GM23248 (cell line): ENCODE measurements around the gene ALPK3. TPM values are rescaled to one million over a fixed set of nuclear protein-coding genes. Genes with fewer than 3 reads are reported as not detected.

ENCODE experiments used
- DNase-seq: peaks from one replicate; pipeline ENCODE4 v3.0.0-alpha.2; 2015
- H2AFZ ChIP-seq: fragments of 200-600 bp; sonication (generic); 2 replicates; pipeline ENCODE4 v1.6.1; 2016; ENCODE audit warnings: antibody characterized with exemption
- H3F3A ChIP-seq: fragments of 200-600 bp; sonication (generic); 2 replicates; pipeline ENCODE4 v1.6.1; 2016; ENCODE audit warnings: mild to moderate bottlenecking, antibody characterized with exemption, mixed run types; ENCODE audit not compliant: insufficient read depth
- H3K27ac ChIP-seq: fragments of 200-600 bp; sonication (generic); 2 replicates; pipeline ENCODE4 v1.5.1; 2016; ENCODE audit warnings: mild to moderate bottlenecking
- H3K27me3 ChIP-seq: fragments of 200-600 bp; sonication (generic); replicated peaks from 2 replicates; pipeline ENCODE4 v1.6.1; 2016; ENCODE audit warnings: mild to moderate bottlenecking; ENCODE audit not compliant: insufficient read depth
- H3K36me3 ChIP-seq: fragments of 200-600 bp; sonication (generic); 2 replicates; pipeline ENCODE4 v1.6.1; 2016; ENCODE audit warnings: low read depth, mild to moderate bottlenecking
- H3K4me1 ChIP-seq: fragments of 200-600 bp; sonication (generic); 2 replicates; pipeline ENCODE4 v1.6.1; 2016; ENCODE audit warnings: mild to moderate bottlenecking; ENCODE audit not compliant: insufficient read depth
- H3K4me2 ChIP-seq: fragments of 200-600 bp; sonication (generic); one replicate; pipeline ENCODE4 v1.6.1; 2016; ENCODE audit warnings: mild to moderate bottlenecking; ENCODE audit not compliant: unreplicated experiment
- H3K4me3 ChIP-seq: fragments of 200-600 bp; sonication (generic); 2 replicates; pipeline ENCODE4 v1.5.1; 2016; ENCODE audit warnings: mild to moderate bottlenecking
- H3K79me2 ChIP-seq: fragments of 200-600 bp; sonication (generic); 2 replicates; pipeline ENCODE4 v1.6.1; 2016; ENCODE audit warnings: mild to moderate bottlenecking; ENCODE audit not compliant: insufficient read depth
- H3K9ac ChIP-seq: fragments of 200-600 bp; sonication (generic); 2 replicates; pipeline ENCODE4 v1.6.1; 2016; ENCODE audit warnings: mild to moderate bottlenecking
- H3K9me2 ChIP-seq: fragments of 200-600 bp; sonication (generic); 2 replicates; pipeline ENCODE4 v1.6.1; 2016; ENCODE audit warnings: mixed run types, mild to moderate bottlenecking, moderate library complexity; ENCODE audit not compliant: insufficient read depth
- H3K9me3 ChIP-seq: fragments of 200-600 bp; sonication (generic); one replicate; pipeline ENCODE4 v1.6.1; 2017; ENCODE audit warnings: low read depth
- H4K20me1 ChIP-seq: fragments of 200-600 bp; sonication (generic); 2 replicates; pipeline ENCODE4 v1.6.0; 2016; ENCODE audit not compliant: insufficient read depth
- EZH2 ChIP-seq: fragments of 200-600 bp; sonication (generic); IDR thresholded peaks from 2 replicates; pipeline ENCODE4 v1.6.1; 2018; ENCODE audit warnings: antibody characterized with exemption, mild to moderate bottlenecking; ENCODE audit not compliant: insufficient read depth, poor library complexity, severe bottlenecking
- EZH2phosphoT487 ChIP-seq: fragments of 200-600 bp; sonication (generic); IDR thresholded peaks from 2 replicates; pipeline ENCODE4 v1.6.1; 2018; ENCODE audit warnings: antibody characterized with exemption, moderate library complexity, mild to moderate bottlenecking, low read depth; ENCODE audit not compliant: insufficient read depth
- WGBS, 2 experiments: methylation state at CpG; one replicate each; pipeline ENCODE4 v1.1.6; 2015 to 2017; ENCODE audit warnings: low lambda C conversion rate in 2 of 2, low coverage in 1 of 2; ENCODE audit errors: missing lambda C conversion rate in 2 of 2; 5-methylcytosine and 5-hydroxymethylcytosine counted together
- in situ Hi-C: fragments of 300-500 bp; cut with MboI; formaldehyde crosslinking; loops from 2 replicates; pipeline ENCODE4 v1.15.0; 2020
- polyA plus RNA-seq: library from polyadenylated mRNA; unstranded; fragments of >200 nt; fragmentation: Nextera tagmentation; extraction: Ambion mirVana; gene quantifications from 2 replicates; pipeline ENCODE4 v1.2.1, GENCODE V29; 2016
- small RNA-seq: library from RNA; depleted of rRNA; stranded (forward); fragments of <200 nt; gene quantifications from one replicate; pipeline ENCODE3, GENCODE V24; 2014; ENCODE audit warnings: low read depth, low replicate concordance
- total RNA-seq: library from RNA; depleted of rRNA; stranded (reverse); fragments of >200 nt; shearing (Covaris generic); gene quantifications from 2 replicates; pipeline ENCODE4 v1.2.3, GENCODE V29; 2014; rRNA removed

ALPK3 gene
- total and polyA plus RNA-seq, 2 experiments from 2014 or later: 5.0 TPM; not detected in 1

DNA sequence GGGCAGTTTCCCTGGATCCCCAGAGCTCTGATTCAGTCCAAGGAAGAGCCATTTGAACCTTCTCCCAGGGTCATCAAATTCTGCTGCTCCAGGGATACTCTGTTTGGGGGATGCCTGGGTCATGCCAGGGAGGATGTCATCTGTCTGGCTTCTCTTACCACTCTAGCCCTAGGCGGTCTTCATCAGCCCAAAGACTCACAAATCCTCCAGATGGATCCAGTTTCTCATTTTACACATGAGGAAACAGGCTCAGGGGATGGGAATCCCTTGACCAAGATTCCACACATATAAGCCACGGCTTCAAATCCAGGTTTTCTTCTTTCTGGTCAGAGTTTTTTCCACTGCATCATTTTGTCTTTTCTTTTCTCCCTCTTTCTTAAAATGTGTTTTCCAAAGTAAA, 104.0 kb downstream of the ALPK3 start:
- H3K4me1 ChIP-seq: peaks cover 31% of the 10 kb centered on the region
- TF ChIP-seq EZH2phosphoT487 (no peak), EZH2 (no peak)
- DNase-seq: peak; percentile 88
- H2AFZ ChIP-seq: peak overlapping the region; percentile 66
- H3K9ac ChIP-seq: peak overlapping the region; percentile 59
- 9 to 10% methylated on average over 2 of the region's 2 CpGs for WGBS, 2 experiments
- no peaks in the 10 kb centered on the region for H4K20me1 ChIP-seq
- H3K27ac ChIP-seq: peak overlapping the region; percentile 79
- no peaks in the 10 kb centered on the region for H3K27me3 ChIP-seq
- no peaks in the 10 kb centered on the region for H3K9me2 ChIP-seq
- no peaks in the 10 kb centered on the region for H3K9me3 ChIP-seq
- no peaks in the 10 kb centered on the region for H3K36me3 ChIP-seq
- H3K4me2 ChIP-seq: peak overlapping the region; percentile 53
- H3F3A ChIP-seq: peaks cover 17% of the 10 kb centered on the region
- in situ Hi-C loops: loop anchor here (10.0 kb wide), 1 partner anchor 266 kb away; the partner anchor contains the start of genes NMB and WDR73
- no peak overlapping the region for H3K4me3 ChIP-seq
- H3K79me2 ChIP-seq: no peaks in the 10 kb centered on the region

DNA sequence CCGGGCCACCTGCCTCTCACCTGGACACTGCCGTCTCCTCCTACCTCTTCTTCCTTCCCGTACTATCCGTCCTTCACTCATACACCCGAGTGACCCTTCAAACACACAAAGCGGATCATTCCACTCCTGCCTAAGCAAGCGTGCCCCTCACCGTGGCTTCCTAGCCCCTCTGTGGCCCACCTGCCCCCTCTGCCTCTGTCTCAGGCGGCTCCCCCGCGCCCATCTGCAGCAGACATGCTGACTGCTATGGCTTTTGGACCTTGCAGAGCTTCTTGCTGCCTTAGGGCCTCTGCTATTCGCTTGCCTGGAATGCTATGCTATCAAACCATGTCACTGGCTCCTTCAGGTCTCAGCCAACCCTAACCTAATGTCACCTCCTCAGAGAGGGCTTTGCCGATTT, 105.4 kb downstream of the ALPK3 start:
- Histone ChIP-seq H3K79me2 (no peaks in the 10 kb centered on the region), H3K9me3 (no peaks in the 10 kb centered on the region), H3K27ac (no peak overlapping the region), H4K20me1 (no peaks in the 10 kb centered on the region), H3K27me3 (no peaks in the 10 kb centered on the region), H3K4me2 (no peak overlapping the region), H3K9ac (no peak overlapping the region), H3K9me2 (no peaks in the 10 kb centered on the region), H3K36me3 (no peaks in the 10 kb centered on the region), H3F3A (peaks cover 19% of the 10 kb centered on the region), H3K4me1 (peaks cover 33% of the 10 kb centered on the region), H2AFZ (no peak overlapping the region), H3K4me3 (no peak overlapping the region)
- DNase-seq: peak; percentile 26
- in situ Hi-C loops: loop anchor here (10.0 kb wide), 1 partner anchor 268 kb away; the partner anchor contains the start of genes NMB and WDR73
- no peak for TF ChIP-seq EZH2phosphoT487
- TF ChIP-seq EZH2: no peak
- 83% methylated on average over 13 of the region's 13 CpGs for WGBS, 2 experiments

Small RNA genes within 50 kb of the gene (small RNA-seq; reads per million reads assigned to genes)
- not detected for gene RF00402

Other genes starting within 250 kb of the ALPK3 start
- gene ZSCAN2, start 216.3 kb upstream of the ALPK3 start, total RNA-seq: 3.4 and 15.0 TPM in 2 replicates
- 2.8 and 2.9 TPM in 2 replicates for gene ZSCAN2, start 216.3 kb upstream of the ALPK3 start, polyA plus RNA-seq
- 26.0 and 31.9 TPM in 2 replicates for gene WDR73, start 163.1 kb upstream of the ALPK3 start, total RNA-seq
- 25.2 and 25.6 TPM in 2 replicates for gene WDR73, start 163.1 kb upstream of the ALPK3 start, polyA plus RNA-seq
- 7.7 and 14.0 TPM in 2 replicates for gene NMB, start 159.2 kb upstream of the ALPK3 start, total RNA-seq
- 8.2 and 11.1 TPM in 2 replicates for gene NMB, start 159.2 kb upstream of the ALPK3 start, polyA plus RNA-seq
- 223 and 257 TPM in 2 replicates for gene SEC11A, start 101.2 kb upstream of the ALPK3 start, total RNA-seq
- gene SEC11A, start 101.2 kb upstream of the ALPK3 start, polyA plus RNA-seq: 214 and 217 TPM in 2 replicates
- 9.8 and 11.6 TPM in 2 replicates for gene ZNF592, start 68.8 kb upstream of the ALPK3 start, total RNA-seq
- gene ZNF592, start 68.8 kb upstream of the ALPK3 start, polyA plus RNA-seq: 7.0 and 7.4 TPM in 2 replicates
- gene SLC28A1, start 67.3 kb downstream of the ALPK3 start, total RNA-seq: not detected in 2 replicates
- gene SLC28A1, start 67.3 kb downstream of the ALPK3 start, polyA plus RNA-seq: not detected in 2 replicates
- 22.7 and 28.5 TPM in 2 replicates for gene PDE8A, start 164.5 kb downstream of the ALPK3 start, total RNA-seq
- 13.9 and 14.0 TPM in 2 replicates for gene PDE8A, start 164.5 kb downstream of the ALPK3 start, polyA plus RNA-seq